GM04504 (cell line): Measurements from ENCODE around the gene ADAMTSL5.
"Not testable (repeated sequence)": the region's sequence is repeated elsewhere in the genome, so short reads cannot be mapped to it uniquely, and the experiment has no call there.

Source experiments
- DNase-seq: peaks from one replicate; pipeline ENCODE4 v3.0.0-alpha.2; 2012; ENCODE audit warnings: low read depth

ADAMTSL5 gene, protein sequence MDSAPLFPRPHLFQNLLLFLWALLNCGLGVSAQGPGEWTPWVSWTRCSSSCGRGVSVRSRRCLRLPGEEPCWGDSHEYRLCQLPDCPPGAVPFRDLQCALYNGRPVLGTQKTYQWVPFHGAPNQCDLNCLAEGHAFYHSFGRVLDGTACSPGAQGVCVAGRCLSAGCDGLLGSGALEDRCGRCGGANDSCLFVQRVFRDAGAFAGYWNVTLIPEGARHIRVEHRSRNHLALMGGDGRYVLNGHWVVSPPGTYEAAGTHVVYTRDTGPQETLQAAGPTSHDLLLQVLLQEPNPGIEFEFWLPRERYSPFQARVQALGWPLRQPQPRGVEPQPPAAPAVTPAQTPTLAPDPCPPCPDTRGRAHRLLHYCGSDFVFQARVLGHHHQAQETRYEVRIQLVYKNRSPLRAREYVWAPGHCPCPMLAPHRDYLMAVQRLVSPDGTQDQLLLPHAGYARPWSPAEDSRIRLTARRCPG

DNA sequence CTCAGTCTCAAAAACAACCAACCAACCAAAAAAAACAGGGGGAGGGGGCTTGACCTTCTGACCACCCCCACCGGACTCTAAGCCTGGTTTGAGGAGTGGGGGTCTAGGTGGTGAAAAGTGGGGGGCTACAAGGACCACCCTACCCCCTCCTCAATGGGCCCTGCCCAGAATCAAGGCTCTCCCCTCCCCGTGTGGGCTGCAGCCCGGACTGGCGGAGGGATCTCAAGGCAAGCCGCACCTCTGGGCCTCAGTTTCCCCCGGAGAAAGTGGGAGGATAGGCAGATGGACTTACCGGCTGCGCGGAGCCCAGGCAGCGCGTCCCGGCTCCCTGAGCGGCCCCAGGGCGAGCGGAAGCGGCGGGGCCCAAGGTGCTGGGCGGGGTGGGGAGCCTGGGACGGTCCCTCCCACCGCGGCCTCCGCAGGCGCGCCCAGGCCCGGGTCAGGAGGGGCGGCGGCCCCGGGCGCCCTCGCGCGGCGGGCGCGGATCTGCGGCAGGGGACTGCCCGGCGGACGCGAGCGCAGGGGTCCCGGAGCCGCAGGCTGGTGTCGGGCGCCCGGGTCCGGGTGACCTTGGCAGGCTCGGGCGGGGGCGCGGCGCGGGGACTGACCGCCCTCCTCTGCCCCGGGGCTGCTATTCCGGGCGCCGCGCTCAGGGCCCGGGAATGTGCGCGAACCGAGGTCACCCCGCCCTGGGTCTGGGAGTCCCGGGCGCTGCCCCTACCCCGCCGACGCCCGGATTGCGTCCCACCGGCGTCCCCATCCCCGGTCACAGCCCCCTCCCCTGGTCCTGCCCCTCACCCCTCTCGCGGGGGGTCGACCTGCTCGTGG lies at the start of gene ADAMTSL5:
TSS of gene ADAMTSL5 (minus strand) at position 349 of the 828 bp plus-strand sequence. CDS start 2,076 bp downstream, outside the sequence.
- DNase-seq = peak; percentile 45

DNA sequence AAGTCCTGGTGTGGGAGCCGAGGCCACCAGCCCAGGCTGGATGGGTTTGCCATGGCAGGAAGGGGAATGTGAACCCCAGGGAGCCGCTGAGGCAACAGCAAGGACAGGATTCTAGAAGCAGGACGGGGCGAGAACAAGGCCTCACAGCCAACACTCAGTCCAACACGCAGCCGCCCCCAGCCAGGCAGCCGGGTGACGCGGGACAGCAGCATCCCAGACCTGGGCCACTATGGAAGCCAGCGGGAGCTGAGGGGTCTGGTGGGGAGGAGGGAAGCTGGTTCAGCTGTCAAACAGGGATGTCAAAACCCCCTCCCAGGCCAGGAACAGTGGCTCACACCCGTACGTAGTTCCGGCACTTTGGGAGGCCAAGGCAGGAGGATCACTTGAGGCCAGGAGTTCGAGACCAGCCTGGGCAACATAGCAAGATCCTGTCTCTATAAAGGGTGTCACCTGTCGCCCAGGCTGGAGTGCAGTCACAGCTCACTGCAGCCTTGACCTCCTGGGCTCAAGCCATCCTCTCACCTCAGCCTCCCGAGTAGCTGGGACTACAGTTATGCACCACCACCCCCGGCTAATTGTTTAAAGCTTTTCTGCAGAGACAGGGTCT lies 48.5 kb upstream of the ADAMTSL5 start:
- no peak for DNase-seq

DNA sequence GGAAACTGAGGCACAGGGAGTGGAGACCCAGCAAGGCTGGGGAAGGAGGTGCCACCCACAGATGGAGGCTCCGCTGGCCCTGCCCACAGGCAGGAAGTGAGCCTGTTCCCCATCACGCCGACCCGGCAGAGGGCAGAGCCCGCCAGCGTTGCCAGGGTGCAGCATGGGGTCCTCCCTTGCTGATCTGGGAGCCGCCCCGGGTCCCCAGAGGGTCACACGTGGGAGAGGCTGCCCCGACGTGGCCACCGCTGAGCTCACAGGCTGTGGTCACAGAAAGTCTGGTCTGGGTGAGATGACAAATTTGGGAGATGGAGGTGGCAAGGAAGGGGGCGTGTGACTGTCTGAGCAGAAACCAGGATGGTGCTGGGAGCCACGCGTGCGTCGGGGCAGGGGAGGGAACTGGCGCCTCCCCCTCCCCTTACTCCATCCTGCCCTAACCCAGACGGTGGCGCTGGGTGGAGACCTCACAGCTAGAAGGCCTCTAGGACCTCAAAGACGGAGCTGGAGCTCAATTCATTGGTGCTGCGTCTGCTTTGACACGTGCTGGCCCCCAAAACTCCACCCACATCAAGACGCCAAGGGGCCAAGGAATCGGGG lies 47.6 kb upstream of the ADAMTSL5 start:
- no peak for DNase-seq

DNA sequence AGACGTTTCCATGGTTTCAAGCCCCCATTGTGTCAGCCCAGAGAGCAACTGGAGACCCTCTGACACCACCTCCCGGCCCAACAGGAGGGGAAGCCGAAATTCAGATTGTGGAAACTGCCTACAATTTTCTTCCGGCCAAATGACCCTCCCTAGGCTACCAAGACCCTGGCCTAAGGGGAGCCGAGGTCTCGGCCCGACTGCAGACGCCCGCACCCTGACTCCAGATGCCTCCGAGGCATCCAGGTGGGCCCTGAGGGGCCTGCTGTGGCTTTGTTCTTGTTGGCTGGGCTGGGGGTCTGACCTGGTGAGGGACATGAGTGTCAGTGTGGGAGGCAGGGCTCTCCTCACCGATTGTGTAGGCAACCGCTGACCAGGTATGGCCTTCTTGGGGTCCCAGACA lies 45.7 kb upstream of the ADAMTSL5 start:
- no peak for DNase-seq

DNA sequence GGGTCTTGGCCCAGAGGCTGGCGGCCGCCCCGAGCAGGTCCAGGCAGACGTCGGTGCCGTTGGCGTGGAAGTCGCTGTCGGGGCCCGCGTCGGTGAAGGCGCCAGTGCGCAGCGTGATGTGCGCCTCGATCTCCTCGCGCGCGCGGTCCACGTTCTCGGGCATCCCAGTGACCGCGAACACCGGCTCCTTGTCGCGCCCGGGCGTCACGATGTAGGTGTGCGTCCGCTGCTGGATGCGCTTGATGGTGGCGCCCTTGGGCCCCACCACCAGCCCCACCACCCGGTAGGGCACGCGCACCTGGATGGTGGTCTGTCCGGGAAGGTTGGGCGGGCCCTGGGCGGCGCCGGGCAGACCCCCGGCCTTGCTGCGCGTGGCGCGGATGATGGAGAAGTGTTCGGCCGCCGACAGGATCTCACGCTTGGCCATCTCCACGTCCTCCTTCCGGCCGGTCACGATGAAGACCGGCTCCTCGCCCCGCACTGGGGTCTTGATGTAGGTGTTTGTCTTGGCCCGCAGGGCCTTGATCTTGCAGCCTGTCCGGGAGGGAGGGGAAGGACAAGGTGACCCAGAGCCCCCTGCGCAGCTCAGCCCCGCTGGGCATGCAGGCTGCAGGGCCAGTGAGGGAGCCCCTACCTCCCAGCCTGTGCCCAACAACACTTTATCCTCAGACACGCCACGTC lies 43.7 kb upstream of the ADAMTSL5 start:
- DNase-seq = no peak

DNA sequence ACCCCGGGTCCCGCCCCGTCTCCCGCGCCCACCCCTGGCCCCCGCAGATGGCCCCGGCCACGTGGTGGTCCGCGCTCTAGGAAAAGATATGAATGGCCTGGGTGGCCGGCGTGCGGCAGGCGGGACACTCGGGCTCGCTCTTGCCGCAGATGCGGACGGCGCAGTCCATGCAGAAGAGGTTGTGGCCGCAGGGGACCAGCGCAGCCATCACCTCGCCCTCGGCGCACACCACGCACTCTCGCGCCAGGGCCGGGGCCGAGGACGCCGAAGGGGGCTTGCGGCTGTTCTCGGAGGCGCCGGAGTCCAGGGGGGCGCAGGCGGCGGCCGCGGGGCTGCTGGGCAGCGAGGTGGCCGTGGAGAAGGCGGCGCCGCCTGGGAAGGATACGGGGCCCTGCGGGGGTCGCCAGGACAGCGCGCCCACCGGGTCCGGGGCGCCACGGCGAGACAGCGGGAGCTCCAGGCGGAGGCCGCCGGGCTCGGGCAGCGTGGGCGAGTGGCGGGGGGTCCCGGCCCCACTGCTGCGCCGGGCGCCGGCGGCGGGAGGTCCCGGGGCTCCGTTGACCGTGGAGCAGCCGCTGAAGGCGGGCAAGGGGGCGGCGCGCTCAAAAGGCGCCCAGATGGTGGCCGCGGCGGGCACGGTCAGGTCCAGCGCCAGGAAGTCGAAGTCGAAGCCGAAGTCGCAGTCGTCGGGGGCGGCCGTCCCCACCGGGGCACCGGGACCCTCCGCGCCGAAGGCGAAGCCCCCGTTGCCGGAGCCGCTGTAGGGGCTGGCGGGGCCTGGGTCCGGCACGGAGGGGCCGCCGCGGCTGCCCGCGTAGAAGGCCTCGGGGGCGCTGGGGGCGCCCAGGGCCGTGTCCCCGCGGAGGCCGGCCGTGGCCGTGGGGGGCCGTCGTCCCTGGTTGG lies 42.9 kb upstream of the ADAMTSL5 start:
- DNase-seq = no peak

DNA sequence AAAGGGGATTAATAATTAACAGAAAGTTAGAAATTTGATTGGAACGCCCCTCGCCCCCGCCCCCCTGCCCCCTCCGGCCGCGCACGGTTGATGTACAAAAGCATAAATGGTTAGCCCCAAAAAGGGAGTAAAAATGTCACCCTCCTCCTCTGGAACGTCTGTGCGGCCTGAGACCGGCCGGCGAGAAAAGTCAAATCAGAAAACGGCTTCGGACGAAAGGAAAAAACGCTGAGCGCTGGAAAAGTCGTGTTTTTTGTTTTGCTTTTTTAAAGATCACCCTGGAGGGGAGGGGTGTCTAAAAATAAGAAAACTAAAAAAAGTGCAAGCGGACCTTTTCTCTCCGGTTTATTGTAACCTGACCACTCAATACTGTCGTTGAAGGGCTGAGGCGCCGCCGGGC lies 42.1 kb upstream of the ADAMTSL5 start:
- DNase-seq = no peak

DNA sequence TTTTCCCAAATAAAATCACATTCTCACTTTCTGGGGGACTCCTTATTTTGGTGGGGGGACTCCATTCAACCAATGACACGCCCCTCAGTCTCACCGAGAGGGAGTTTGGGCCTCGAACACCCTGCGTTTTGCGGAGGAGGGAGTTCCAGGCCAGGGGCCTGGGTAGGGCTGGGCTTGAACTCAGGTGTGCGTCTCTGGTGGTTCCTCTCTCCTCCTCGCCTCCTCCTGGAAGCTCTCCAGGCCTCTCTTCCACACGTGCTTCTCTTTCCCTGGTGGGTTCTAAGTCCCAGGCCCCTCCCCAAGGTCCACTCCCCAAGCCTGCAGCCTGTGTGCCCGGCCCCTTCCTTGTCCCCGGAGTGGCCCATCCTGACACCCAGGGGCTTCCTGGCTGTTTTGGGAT lies 40.6 kb upstream of the ADAMTSL5 start:
- DNase-seq = no peak

DNA sequence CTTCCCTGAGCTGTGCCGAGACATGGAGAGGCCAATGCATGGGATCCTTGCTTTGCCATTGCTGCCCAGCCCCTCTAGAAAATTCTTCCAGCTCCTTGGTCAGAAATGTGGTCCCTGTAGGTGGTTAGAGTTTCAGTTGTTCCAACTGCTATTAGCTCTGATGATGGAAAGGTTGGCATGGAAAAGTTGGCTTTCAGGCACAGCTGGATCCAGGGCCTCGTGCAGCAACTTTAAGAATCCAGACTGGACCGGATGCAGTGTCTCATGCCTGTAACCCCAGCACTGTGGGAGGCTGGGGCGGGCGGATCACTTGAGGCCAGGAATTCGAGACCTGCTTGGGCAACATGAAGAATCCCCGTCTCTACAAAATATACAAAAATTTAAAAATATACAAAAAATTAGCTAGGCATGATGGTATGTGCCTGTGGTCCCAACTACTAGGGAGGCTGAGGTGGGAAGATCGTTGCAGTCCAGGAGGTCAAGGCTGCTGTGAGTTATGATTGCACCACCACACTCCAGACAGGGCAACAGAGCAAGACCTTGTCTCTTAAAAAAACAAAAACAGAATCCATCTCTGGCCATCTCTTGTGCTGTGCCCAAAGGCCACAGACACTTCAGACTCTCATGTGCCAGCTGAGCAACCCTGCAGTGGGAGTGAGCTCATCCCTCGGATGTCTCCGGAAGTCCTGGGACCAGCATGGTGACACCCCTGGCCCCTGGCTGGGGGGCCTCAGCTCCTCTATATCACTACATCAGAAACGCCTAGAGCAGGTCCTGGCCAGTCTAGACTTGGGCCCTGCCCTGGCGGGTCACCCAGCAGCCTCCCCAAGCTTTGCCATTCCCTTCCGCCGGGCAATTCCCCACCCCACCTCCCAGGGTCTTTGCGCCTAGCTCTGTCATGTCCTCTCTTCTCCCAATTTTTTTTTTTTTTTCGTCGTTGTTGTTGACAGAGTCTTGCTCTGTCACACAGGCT lies 38.5 kb upstream of the ADAMTSL5 start:
- no peak for DNase-seq

DNA sequence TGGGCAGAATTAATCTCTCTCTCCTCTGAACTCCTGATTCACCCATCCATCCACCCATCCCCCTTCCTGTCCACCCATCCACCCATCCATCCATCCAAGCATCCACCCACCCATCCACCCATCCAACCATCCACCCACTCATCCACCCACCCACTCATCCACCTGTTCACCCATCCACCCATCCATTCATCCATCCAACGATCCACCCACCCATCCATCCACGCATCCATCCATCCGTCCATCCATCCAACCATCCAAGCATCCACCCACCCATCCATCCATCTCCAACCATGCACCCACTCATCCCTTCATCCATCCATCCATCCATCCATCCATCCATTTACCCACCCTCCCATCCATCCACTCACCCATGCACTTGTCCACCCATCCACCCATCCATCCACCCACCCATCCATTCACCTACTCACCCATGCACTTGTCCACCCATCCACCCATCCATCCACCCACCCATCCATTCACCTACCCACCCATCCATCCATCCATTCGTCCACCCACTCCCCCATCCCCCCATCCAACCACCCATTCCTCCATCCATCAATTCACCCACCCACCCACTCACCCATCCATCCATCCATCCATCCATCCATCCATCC lies 36.6 kb upstream of the ADAMTSL5 start:
- DNase-seq = no peak

DNA sequence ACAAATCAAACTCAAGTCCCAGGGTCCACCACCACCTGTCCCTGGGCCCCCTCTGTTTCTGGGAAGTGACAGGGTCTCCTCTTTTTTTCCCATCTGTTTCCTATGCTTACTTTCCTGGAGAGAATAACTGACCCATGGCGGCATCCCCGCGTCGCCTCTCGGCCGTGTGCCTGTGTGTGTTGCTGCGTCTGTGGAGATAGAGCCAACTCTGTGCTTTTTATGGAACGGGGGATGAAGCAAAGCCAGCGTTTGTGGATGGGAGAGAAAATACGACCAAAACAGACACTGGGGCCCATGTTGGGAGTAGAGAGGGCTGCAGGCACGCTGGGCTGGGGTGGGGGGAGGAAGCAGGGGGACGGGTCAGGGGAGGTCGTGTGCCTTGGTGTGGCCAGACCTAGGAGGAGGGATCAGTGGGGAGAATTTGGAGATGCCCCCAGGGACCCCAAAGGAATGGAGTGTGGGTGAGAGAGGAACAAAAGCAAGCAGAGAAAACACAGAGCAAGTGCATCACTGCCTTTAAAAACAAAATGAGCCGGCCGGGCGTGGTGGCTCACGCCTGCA lies 27.6 kb upstream of the ADAMTSL5 start:
- DNase-seq = no peak

DNA sequence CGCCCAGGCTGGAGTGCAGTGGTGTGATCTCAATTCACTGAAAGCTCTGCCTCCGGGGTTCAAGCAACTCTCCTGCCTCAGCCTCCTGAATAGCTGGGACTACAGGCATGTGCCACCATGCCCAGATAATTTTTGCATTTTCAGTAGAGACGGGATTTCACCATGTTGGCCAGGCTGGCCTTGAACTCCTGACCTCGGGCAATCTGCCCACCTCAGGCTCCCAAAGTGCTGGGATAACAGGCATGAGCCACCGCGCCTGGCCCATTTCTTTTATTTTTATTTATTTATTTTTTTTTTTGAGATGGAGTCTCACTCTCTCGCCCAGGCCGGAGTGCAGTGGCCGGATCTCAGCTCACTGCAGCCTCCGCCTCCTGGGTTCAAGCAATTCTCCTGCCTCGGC lies 26.9 kb upstream of the ADAMTSL5 start:
- not testable (repeated sequence) for DNase-seq

DNA sequence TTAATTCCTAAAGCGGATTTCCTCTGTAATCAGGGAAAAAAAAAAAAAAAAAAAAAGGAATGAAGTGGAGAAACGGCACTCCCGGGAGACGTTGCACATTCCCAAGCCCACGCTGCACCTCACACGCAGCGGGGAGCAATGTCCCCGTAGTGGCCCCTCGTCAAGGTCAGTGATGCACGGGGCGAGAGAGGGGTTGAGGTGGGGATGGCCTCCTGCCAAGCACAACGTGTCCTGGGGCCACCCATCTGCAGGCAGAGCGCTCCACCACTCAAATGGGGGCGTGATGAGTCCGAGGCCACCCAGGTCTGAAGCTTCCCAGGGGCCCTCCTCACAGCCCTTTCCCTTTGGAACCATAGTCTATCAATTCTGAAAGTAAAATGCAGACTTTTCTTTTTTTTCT lies 26.2 kb upstream of the ADAMTSL5 start:
- DNase-seq = no peak

DNA sequence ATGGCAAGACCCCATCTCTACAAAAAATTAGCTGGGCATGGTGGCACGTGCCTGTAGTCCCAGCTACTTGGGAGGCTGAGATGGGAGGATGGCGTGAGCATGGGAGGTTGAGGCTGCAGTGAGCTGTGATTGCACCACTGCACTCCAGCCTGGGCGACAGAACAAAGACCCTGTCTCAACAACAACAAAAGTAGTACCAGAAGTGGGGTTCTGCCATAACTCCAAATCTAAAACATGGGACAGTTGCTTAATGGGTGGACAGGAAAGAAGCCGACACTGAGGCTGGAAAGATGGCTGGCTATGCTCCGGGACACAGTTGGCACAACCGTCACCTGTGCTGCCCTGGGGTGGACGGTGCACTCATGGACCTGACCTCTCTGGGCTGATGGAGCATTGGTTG lies 22.9 kb upstream of the ADAMTSL5 start:
- not testable (repeated sequence) for DNase-seq

DNA sequence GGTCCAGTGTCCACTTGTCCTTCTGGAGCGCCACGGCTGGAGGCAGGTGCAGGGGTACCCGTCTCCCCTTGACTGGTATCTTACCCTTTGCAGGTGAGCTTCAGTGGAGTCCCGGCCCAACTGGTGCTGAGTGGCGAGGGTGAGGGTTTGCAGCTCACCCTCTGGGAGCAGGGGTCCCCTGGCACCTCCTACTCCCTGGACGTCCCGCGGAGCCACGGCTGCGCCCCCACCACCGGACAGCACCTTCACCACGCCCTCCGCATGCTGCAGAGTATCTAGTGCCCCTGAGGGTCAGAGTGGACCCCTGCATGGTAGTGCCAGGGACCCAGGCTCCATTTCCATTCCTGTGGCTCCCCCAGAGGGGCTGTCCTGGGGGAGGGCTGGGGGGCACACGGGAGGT lies 22.2 kb upstream of the ADAMTSL5 start:
- no peak for DNase-seq

DNA sequence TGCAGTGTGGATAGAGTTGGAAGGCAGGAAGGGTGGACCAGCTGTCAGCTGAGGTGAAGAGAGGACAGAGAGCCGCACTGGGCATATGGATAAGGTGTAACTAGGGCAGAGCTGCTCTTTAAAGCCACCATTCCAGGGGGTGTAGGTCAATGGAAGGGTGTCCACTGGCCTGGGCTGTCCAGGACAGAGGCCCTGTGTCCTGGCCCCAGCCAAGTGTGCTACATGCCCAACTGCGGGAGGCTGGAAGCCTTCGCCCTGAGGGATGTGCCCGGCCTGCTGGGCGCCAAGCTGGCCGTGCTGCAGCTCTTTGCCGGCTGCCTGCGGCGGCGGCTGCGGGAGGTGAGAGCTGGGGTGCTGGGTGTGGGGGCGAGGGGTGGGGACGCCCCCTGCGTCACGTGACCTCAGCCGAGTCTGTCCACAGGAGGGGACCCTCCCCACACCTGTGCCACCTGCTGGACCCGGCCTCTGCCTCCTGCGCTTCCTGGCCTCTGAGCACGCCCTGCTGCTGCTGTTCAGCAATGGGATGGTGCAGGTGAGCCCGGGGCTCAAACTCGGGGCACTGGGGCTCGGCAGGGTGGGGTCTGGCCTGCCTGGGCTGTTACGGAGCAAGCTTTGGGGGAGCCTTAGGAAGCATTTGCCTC lies 20.8 kb upstream of the ADAMTSL5 start:
- DNase-seq = no peak

DNA sequence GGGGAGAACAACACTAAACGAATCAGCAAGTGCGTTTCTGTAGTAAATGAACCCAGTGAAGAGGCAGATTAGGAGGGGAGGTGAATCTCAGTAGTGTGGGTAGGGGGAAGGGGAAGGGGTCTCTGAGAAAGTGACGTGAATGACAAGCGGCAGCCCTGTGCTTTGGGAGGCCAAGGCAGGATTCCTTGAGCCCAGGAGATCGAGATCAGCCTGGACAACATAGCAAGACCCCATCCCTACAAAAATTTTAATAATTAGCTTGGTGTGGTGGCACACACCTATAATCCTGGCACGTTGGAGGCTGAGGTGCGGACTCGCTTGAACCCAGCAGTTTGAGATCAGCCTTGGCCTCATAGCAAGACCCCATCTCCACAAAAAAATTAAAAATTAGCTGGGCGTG lies 19.2 kb upstream of the ADAMTSL5 start:
- no peak for DNase-seq

DNA sequence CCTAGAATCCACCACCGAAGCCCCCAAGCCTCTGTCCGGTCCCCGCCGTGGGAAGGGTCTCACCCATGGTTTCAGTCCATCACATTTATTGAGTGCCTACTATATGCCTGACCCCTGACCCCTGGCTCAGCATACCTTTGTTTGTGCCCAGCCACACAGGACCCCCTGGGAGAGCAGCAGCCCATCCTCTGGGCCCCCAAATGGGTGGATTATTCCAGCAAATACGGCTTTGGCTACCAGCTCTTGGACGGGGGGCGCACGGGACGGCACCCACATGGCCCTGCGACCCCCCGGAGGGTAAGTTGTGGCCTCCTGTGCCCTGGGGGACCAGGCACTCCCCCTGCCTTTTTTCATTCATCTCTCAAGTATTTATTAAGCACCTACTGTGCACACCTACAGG lies 18.8 kb upstream of the ADAMTSL5 start:
- no peak for DNase-seq
